Aorta (tissue), 5 donors: ENCODE measurements around the gene SELENOP. TPM values are rescaled to one million over a fixed set of nuclear protein-coding genes. Genes with fewer than 3 reads are reported as not detected.
"Not testable (repeated sequence)": the region's sequence is repeated elsewhere in the genome, so short reads cannot be mapped to it uniquely, and the experiment has no call there.

Experiments
- ATAC-seq: fragments of 200-7000 bp; cut with Tn5 transposase; one replicate; pipeline ENCODE4 v1.9.1; 2022; ENCODE audit warnings: moderate library complexity; ENCODE audit not compliant: low FRiP score
- DNase-seq, 2 donors: peaks; one replicate each; pipeline ENCODE4 v3.0.0-alpha.2; 2020
- H3K27ac ChIP-seq, 2 donors: one replicate each; pipeline ENCODE4 v1.5.1; 2013; ENCODE audit warnings: low read length in 2 of 2, mild to moderate bottlenecking in 2 of 2, moderate library complexity in 2 of 2, control low read depth in 1 of 2, inconsistent platforms in 1 of 2, low read depth in 1 of 2
- H3K27me3 ChIP-seq, 2 donors: one replicate each; pipeline ENCODE4 v1.6.1; 2013; ENCODE audit warnings: control low read depth in 1 of 2, low read length in 1 of 2, mild to moderate bottlenecking in 1 of 2, moderate library complexity in 1 of 2; ENCODE audit not compliant: insufficient read depth in 2 of 2, control insufficient read depth in 1 of 2
- H3K36me3 ChIP-seq, 2 donors: one replicate each; pipeline ENCODE4 v1.6.1; 2013; ENCODE audit warnings: control low read depth in 1 of 2, low read length in 1 of 2, mild to moderate bottlenecking in 1 of 2; ENCODE audit not compliant: insufficient read depth in 2 of 2, control insufficient read depth in 1 of 2
- H3K4me1 ChIP-seq, 2 donors: one replicate each; pipeline ENCODE4 v1.6.1; 2013; ENCODE audit warnings: low read length in 2 of 2, control low read depth in 1 of 2, mild to moderate bottlenecking in 1 of 2, moderate library complexity in 1 of 2; ENCODE audit not compliant: insufficient read depth in 2 of 2, control insufficient read depth in 1 of 2
- H3K4me3 ChIP-seq, 2 donors: one replicate each; pipeline ENCODE4 v1.5.1; 2013; ENCODE audit warnings: low read length in 2 of 2, control low read depth in 1 of 2, mild to moderate bottlenecking in 1 of 2
- H3K9me3 ChIP-seq: one replicate; pipeline ENCODE4 v1.6.1; 2013; ENCODE audit warnings: mild to moderate bottlenecking, low read length; ENCODE audit not compliant: control insufficient read depth
- WGBS, 2 donors: extraction: QIAGEN DNeasy Blood & Tissue Kit; methylation state at CpG; one replicate each; pipeline ENCODE4 v1.1.7; 2013; 5-methylcytosine and 5-hydroxymethylcytosine counted together
- intact Hi-C, 2 donors: fragments of 100-400 bp; cut with DNase I; formaldehyde crosslinking; loops; one replicate each; pipeline versions ENCODE4 v1.14.2 to v1.15.0; 2022
- polyA plus RNA-seq, 2 donors: library from polyadenylated mRNA; stranded (reverse); fragments of 200-250 nt; gene quantifications; one replicate each; pipeline ENCODE4 v1.2.3, GENCODE V29; 2013
- total RNA-seq, 2 donors: library from RNA; stranded (reverse); fragmentation: NEBNext Ultra II Directional; extraction: Animal tissue kit (Norgen Biotek cat#: 25700); gene quantifications; one replicate each; pipeline ENCODE4 v1.2.1, GENCODE V29; 2021
- donor health status: healthy with polysubstance abuse.
- donor health status: Bipolar disorder and iron deficiency.
- donor health status: DM: no; HTN: no; CAD: no.
- donor health status: DM: no; HTN: no; CAD: no.
- donor health status: DM: yes; HTN: yes; CAD: no.

Gene SELENOP
- total and polyA plus RNA-seq, 4 donors, result 44.5 to 580 (median 384) TPM

GRCh38 chr5:42819745-42820144 is 8.1 kb upstream of the SELENOP start:
- no peak for ATAC-seq
- H3K36me3 ChIP-seq, result no peaks in the 10 kb centered on the region
- 47 to 74% methylated on average over 2 of the region's 2 CpGs for WGBS, 2 donors
- no peaks in the 10 kb centered on the region for H3K4me1 ChIP-seq
- H3K9me3 ChIP-seq, result no peaks in the 10 kb centered on the region
- DNase-seq, result no peak
- no peak overlapping the region for H3K4me3 ChIP-seq
- no peak overlapping the region for H3K27ac ChIP-seq
- peaks cover 0 to 1% of the 10 kb centered on the region in 2 donors for H3K27me3 ChIP-seq
- intact Hi-C loops, result no loop called here

DNA sequence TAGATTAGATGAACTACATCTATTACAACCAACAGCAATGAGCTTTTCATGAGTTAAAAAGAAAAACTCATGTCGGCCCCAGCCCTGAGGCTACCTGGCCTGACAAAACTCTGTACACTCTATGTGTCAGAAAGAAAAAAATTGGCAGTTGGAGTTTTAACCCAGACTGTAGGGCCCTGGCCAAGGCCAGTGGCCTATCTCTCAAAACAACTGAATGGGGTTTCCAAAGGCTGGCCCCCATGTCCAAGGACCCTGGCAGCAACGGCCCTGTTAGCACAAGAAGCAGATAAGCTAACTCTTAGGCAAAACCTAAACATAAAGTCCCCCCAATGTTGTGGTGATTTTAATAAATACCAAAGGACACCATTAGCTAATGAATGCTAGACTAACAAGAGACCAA is 4.9 kb upstream of the SELENOP start:
- H3K27me3 ChIP-seq, H3K27ac ChIP-seq, DNase-seq, H3K4me3 ChIP-seq, ATAC-seq, H3K36me3 ChIP-seq, H3K4me1 ChIP-seq, intact Hi-C loops, H3K9me3 ChIP-seq: not testable (repeated sequence)
- WGBS, 2 donors, result 81 to 88% methylated on average over 2 of the region's 2 CpGs

DNA sequence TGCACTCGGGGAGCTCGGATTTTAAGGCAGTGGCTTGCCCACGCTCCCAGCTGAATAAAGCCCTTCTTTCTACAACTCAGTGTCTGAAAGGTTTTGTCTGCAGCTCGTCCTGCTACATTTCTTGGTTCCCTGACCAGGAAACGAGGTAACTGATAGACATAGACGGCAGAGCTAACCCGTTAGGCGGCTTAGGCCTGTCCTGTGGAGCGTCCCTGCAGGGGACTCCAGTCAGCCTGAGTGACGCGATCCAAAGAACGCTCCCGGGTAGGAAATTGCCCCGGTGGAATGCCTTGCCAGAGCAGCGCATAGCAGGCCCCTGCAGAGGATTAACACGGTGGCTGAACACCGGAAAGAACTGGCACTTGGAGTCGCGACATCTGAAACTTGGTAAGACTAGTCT is 1.8 kb upstream of the SELENOP start:
- no peak for ATAC-seq
- intact Hi-C loops, result no loop called here
- H3K27ac ChIP-seq, result no peak overlapping the region
- no peaks in the 10 kb centered on the region for H3K9me3 ChIP-seq
- no peaks in the 10 kb centered on the region for H3K27me3 ChIP-seq
- H3K36me3 ChIP-seq, result no peaks in the 10 kb centered on the region
- 56 to 58% methylated on average over 19 of the region's 19 CpGs for WGBS, 2 donors
- no peak for DNase-seq
- no peaks in the 10 kb centered on the region for H3K4me1 ChIP-seq
- H3K4me3 ChIP-seq, result no peak overlapping the region

- H3K36me3 ChIP-seq, result no peaks in the 10 kb centered on the region
- no peak overlapping the region for H3K4me3 ChIP-seq
- intact Hi-C loops, result no loop called here
- H3K27ac ChIP-seq, result no peak overlapping the region
- H3K4me1 ChIP-seq, result no peaks in the 10 kb centered on the region
- no peak for DNase-seq
- WGBS, 2 donors, result 85 to 86% methylated on average over 2 of the region's 2 CpGs
- no peaks in the 10 kb centered on the region for H3K27me3 ChIP-seq
- H3K9me3 ChIP-seq, result no peaks in the 10 kb centered on the region
- ATAC-seq, result no peak
Observed at GRCh38 chr5:42812620-42813019, 928 bp upstream of the SELENOP start.

GRCh38 chr5:42810834-42811590 is 680 bp downstream of the SELENOP start:
- peak; percentile 26 for ATAC-seq
- peak overlapping the region; percentile 34 for H3K4me3 ChIP-seq
- H3K36me3 ChIP-seq, result no peaks in the 10 kb centered on the region
- H3K4me1 ChIP-seq, result no peaks in the 10 kb centered on the region
- DNase-seq, result no peak
- no peak overlapping the region for H3K27ac ChIP-seq
- H3K27me3 ChIP-seq, result no peaks in the 10 kb centered on the region
- intact Hi-C loops, result no loop called here
- WGBS, 2 donors, result 91 to 94% methylated on average over 3 of the region's 3 CpGs
- no peaks in the 10 kb centered on the region for H3K9me3 ChIP-seq

DNA sequence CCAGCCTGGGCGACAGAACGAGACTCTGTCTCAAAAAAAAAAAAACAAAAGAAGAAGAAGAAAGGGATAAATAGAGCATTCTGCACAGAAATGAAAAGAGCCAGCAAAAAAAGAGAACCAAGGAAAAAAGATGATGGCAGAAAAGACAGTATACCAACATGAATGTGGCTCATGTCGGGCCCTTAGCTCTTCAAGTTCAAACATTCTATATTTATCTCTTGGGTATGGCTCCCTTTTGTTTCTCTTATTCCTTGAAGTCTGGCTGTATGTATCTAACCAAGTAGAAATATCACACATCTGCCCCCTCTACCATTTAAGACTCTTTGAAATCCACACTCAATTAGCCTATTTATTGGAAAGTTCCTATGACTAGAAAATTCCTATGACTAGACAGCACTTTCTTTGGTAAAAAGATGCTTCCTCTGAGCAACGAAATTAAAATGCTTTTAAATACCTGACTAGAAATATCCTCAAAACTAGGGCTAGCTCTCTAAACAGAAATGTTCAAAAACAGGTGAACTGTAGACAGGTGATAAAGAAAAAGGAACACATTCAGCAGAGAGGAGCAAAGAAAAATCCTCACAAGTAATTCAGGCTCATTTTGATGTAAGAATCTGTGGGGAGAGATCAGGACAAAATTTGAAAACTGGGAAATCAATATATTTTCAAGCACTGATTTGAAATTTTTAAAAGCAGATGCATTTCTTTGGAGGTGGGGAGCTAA is 2.6 kb downstream of the SELENOP start:
- no peaks in the 10 kb centered on the region for H3K9me3 ChIP-seq
- WGBS, 2 donors, result 83 to 94% methylated on average over 4 of the region's 4 CpGs
- H3K4me3 ChIP-seq, result no peak overlapping the region
- DNase-seq, result no peak
- H3K4me1 ChIP-seq, result no peaks in the 10 kb centered on the region
- no peaks in the 10 kb centered on the region for H3K27me3 ChIP-seq
- H3K27ac ChIP-seq, result no peak overlapping the region
- ATAC-seq, result no peak
- H3K36me3 ChIP-seq, result no peaks in the 10 kb centered on the region
- intact Hi-C loops, result no loop called here

DNA sequence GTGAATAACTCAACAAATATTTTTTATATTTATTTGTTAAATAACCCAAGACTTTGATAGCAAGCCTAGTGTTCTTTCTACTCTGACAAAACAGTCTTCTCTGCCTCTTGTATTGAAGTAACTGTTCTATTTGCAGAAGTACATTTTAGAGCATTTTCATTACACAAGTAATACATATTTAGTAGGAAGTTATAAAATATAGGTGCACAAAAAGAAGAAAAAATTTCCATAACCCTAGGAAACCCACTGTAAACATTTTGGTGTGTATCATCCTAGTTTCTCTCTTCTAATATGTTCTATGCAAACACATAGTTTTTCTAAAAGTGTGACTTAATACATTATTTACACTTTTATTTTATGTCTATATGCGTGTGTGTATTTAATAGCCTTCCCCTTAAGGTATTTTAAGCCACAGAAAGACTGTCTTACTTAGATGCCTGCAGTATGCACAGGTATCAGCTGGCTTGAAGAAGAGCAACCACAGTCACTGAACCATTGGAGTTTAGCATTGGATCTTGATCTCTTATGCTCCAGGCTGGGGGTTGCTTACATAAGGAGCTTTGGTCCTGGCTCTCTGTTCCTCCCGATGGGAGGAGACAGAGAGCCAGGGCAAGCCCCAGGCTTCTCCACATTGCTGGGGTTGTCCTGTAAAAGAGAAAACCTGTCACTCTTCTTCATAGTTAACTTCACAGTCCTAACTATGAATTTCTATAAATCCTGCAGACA is 3.8 kb downstream of the SELENOP start:
- H3K9me3 ChIP-seq, result no peaks in the 10 kb centered on the region
- no peaks in the 10 kb centered on the region for H3K4me1 ChIP-seq
- H3K36me3 ChIP-seq, result no peaks in the 10 kb centered on the region
- intact Hi-C loops, result no loop called here
- WGBS, 2 donors, result 60 to 76% methylated on average over 2 of the region's 2 CpGs
- no peak overlapping the region for H3K27ac ChIP-seq
- no peak overlapping the region for H3K4me3 ChIP-seq
- no peak for ATAC-seq
- DNase-seq, result no peak
- H3K27me3 ChIP-seq, result no peaks in the 10 kb centered on the region

DNA sequence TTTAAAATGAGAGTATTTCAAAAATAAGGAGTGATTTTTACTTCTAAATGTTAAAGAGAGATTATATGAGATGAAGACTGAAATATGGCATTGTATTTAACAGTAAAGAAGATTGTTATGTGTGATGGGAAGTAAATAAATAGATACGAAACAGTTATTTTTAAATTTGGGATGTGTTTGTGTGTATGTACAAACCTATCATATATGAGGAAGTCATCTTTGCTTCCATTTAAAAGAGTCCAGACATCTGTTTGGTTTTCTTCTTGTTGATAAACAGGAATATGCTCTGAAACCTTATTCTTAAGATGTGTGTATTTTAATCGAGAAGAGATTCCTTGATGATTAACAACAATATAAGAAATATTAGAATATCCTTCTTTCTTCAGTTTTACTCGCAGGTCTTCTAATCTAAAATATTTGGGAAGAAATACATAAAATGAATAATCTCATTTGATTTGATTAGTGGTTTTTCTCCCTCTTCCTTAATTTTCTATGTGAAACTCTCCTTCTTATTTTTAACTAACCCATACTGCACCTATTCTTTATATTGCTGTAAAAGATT is 4.9 kb downstream of the SELENOP start:
- intact Hi-C loops, result no loop called here
- H3K4me3 ChIP-seq, result no peak overlapping the region
- H3K36me3 ChIP-seq, result no peaks in the 10 kb centered on the region
- no peaks in the 10 kb centered on the region for H3K9me3 ChIP-seq
- 94 to 95% methylated on average over 3 of the region's 3 CpGs for WGBS, 2 donors
- DNase-seq, result no peak
- no peaks in the 10 kb centered on the region for H3K27me3 ChIP-seq
- H3K4me1 ChIP-seq, result no peaks in the 10 kb centered on the region
- H3K27ac ChIP-seq, result no peak overlapping the region
- no peak for ATAC-seq
